ENCODE measurements around the gene VPS4B. TPM values are rescaled to one million over a fixed set of nuclear protein-coding genes. Genes with fewer than 3 reads are reported as not detected.

VPS4B gene
- total and polyA plus RNA-seq, 7 donors = 31.4 to 69.4 (median 40.0) TPM

DNA sequence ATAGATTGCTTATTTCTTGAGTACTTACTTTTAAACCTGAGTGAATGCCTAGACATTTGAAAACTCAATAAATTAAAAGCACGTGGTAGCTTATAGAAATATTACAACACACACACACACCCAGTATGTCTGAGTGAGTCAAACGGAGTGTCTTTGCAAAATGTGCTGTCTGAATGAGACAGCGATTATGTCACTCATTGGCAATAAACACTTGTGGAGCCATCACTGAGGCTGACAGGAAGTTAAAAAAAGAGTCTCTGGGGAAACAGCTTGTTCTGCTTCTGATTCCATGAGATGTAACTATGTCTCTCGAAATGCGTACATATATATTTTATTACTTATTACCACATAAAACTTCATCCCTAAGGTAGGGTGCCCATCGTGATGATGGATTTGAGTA, 22.3 kb upstream of the VPS4B start:
- H3K36me3 ChIP-seq = no peaks in the 10 kb centered on the region
- 58 to 78% methylated on average over 6 of the region's 6 CpGs for WGBS, 2 donors
- no peak for DNase-seq
- peaks cover 0 to 49% (median 37%) of the 10 kb centered on the region in 4 donors for H3K4me1 ChIP-seq
- peak in 3 of 4 donors; percentile 36 to 72 (median 68) for TF ChIP-seq EP300 (IDR thresholded peaks at IDR 0.05)
- TF ChIP-seq, protein P1, sequence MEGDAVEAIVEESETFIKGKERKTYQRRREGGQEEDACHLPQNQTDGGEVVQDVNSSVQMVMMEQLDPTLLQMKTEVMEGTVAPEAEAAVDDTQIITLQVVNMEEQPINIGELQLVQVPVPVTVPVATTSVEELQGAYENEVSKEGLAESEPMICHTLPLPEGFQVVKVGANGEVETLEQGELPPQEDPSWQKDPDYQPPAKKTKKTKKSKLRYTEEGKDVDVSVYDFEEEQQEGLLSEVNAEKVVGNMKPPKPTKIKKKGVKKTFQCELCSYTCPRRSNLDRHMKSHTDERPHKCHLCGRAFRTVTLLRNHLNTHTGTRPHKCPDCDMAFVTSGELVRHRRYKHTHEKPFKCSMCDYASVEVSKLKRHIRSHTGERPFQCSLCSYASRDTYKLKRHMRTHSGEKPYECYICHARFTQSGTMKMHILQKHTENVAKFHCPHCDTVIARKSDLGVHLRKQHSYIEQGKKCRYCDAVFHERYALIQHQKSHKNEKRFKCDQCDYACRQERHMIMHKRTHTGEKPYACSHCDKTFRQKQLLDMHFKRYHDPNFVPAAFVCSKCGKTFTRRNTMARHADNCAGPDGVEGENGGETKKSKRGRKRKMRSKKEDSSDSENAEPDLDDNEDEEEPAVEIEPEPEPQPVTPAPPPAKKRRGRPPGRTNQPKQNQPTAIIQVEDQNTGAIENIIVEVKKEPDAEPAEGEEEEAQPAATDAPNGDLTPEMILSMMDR (IDR thresholded peaks at IDR 0.05) = no peak
- peak; percentile 39 to 82 (median 52) for TF ChIP-seq POLR2AphosphoS5 (IDR thresholded peaks at IDR 0.05)
- TF ChIP-seq POLR2A (IDR thresholded peaks at IDR 0.05) = no peak
- H3K9me3 ChIP-seq = no peaks in the 10 kb centered on the region
- H3K4me3 ChIP-seq = no peak overlapping the region
- no peaks in the 10 kb centered on the region for H3K27me3 ChIP-seq
- H3K27ac ChIP-seq = peak overlapping the region; percentile 49 to 84 (median 66)
- intact Hi-C loops (cut with DNase I) = loop anchor here (5.0 to 10.0 kb wide), 2 partner anchors 77 to 310 kb away; partner anchors contain the start of gene KDSR

DNA sequence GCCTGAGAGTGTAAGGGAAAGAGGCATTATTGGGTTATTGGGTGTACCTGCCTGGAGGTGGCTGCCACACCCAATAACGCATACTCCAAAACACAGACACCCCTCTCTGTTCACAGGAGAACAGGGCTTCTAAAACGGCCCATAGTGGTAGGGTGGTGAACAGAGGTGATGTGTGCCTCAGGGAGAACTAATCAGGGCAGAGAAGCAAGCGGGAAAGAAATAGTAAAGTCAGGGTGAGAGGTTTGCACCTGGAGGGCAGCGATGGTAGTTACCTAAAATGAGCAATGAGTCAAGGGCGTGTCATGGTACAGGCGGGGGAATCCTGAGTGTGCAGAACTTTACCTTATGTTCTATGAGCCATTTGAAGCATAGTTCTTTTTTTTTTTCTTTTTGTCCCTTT, 21.6 kb upstream of the VPS4B start:
- TF ChIP-seq POLR2A (IDR thresholded peaks at IDR 0.05) (no peak), POLR2AphosphoS5 (IDR thresholded peaks at IDR 0.05) (no peak), EP300 (IDR thresholded peaks at IDR 0.05) (no peak)
- TF ChIP-seq, protein P1 (IDR thresholded peaks at IDR 0.05) = no peak
- Histone ChIP-seq H3K27me3 (no peaks in the 10 kb centered on the region), H3K9me3 (no peaks in the 10 kb centered on the region), H3K4me1 (peaks cover 0 to 57% (median 41%) of the 10 kb centered on the region in 4 donors), H3K36me3 (no peaks in the 10 kb centered on the region), H3K27ac (peak overlapping the region in 3 of 4 donors; percentile 49 to 84 (median 79)), H3K4me3 (no peak overlapping the region)
- 83 to 93% methylated on average over 6 of the region's 6 CpGs for WGBS, 2 donors
- intact Hi-C loops (cut with DNase I) = loop anchor here (5.0 to 10.0 kb wide), 2 partner anchors 77 to 309 kb away; partner anchors contain the start of gene KDSR
- DNase-seq = no peak

GRCh38 chr18:63440881-63441280, 18.6 kb upstream of the VPS4B start:
- Histone ChIP-seq H3K4me3 (no peak overlapping the region), H3K27me3 (no peaks in the 10 kb centered on the region), H3K9me3 (no peaks in the 10 kb centered on the region), H3K36me3 (no peaks in the 10 kb centered on the region), H3K4me1 (peaks cover 0 to 40% (median 27%) of the 10 kb centered on the region in 4 donors), H3K27ac (peak overlapping the region in 2 of 4 donors; percentile 13 to 32)
- intact Hi-C loops (cut with DNase I) = loop anchor here (5.0 to 10.0 kb wide), 2 partner anchors 74 to 306 kb away; partner anchors contain the start of gene KDSR
- WGBS, 2 donors = 76 to 83% methylated on average over 5 of the region's 5 CpGs
- DNase-seq = no peak
- TF ChIP-seq, protein P1 (IDR thresholded peaks at IDR 0.05) = no peak
- TF ChIP-seq POLR2AphosphoS5 (IDR thresholded peaks at IDR 0.05) (no peak), POLR2A (IDR thresholded peaks at IDR 0.05) (no peak), EP300 (IDR thresholded peaks at IDR 0.05) (no peak)

GRCh38 chr18:63440219-63440618, 17.9 kb upstream of the VPS4B start:
- DNase-seq = peak; percentile 79
- intact Hi-C loops (cut with DNase I) = loop anchor here (5.0 to 10.0 kb wide), 2 partner anchors 73 to 305 kb away; partner anchors contain the start of gene KDSR
- H3K9me3 ChIP-seq = no peaks in the 10 kb centered on the region
- no peak overlapping the region for H3K4me3 ChIP-seq
- no peaks in the 10 kb centered on the region for H3K27me3 ChIP-seq
- H3K36me3 ChIP-seq = no peaks in the 10 kb centered on the region
- 66 to 76% methylated on average over 1 of the region's 1 CpG for WGBS, 2 donors
- peak overlapping the region in 2 of 4 donors; percentile 13 to 32 for H3K27ac ChIP-seq
- no peak for TF ChIP-seq POLR2A (IDR thresholded peaks at IDR 0.05)
- TF ChIP-seq, protein P1 (IDR thresholded peaks at IDR 0.05) = no peak
- TF ChIP-seq EP300 (IDR thresholded peaks at IDR 0.05) = no peak
- no peak for TF ChIP-seq POLR2AphosphoS5 (IDR thresholded peaks at IDR 0.05)
- peaks cover 0 to 34% (median 20%) of the 10 kb centered on the region in 4 donors for H3K4me1 ChIP-seq
